HCT116 (cell line): Measurements from ENCODE around the gene UPF2. TPM values are rescaled to one million over a fixed set of nuclear protein-coding genes. Genes with fewer than 3 reads are reported as not detected.

ENCODE experiments used
- ATAC-seq: fragments of 200-7000 bp; cut with Tn5 transposase; 2 replicates; pipeline ENCODE4 v1.9.1; 2020; ENCODE audit warnings: mild to moderate bottlenecking, moderate library complexity
- BruUV-seq: library from RNA; stranded (reverse); fragments of 400-500 nt; replicated peaks from 2 replicates; lab custom pipeline; 2021; lab: Mats Ljungman, UMichigan
- CTCF ChIA-PET: fragments of 300-600 bp; sonication (Branson Sonifier 250); formaldehyde crosslinking; loops from one replicate; lab custom pipeline; 2021; ENCODE audit warnings: antibody characterized with exemption; lab: Charles Lee
- POLR2A ChIA-PET: fragments of 300-600, 350-600 bp; sonication (Branson Sonifier 250); formaldehyde crosslinking; loops from one replicate; lab custom pipeline; 2021; ENCODE audit warnings: antibody characterized with exemption; lab: Charles Lee
- RAD21 ChIA-PET, 2 experiments: fragments of 300-600 bp; sonication (Branson Sonifier 250); formaldehyde crosslinking; loops; one replicate each; lab custom pipeline; 2023; ENCODE audit warnings: low total read pairs in 2 of 2; ENCODE audit not compliant: uncharacterized antibody in 2 of 2, unreplicated experiment in 2 of 2, low non-redundant PET in 1 of 2; lab: Charles Lee
- DNase-seq: peaks from one replicate; pipeline ENCODE4 v3.0.0-alpha.2; 2010; ENCODE audit warnings: low read depth, low spot score
- H2AFZ ChIP-seq: fragments of 200-600 bp; shearing (Covaris generic), sonication (generic); 2 replicates; pipeline ENCODE4 v1.6.1; 2017; ENCODE audit warnings: low read depth, mixed run types, mixed read lengths, antibody characterized with exemption, low read length; ENCODE audit not compliant: poor library complexity, severe bottlenecking
- H3K27ac ChIP-seq: 2 replicates; pipeline ENCODE4 v1.5.1; 2012; ENCODE audit warnings: low read depth, low read length
- H3K27me3 ChIP-seq: fragments of 200-600 bp; sonication (generic); 2 replicates; pipeline ENCODE4 v1.6.1; 2016; ENCODE audit warnings: mixed run types, low read length, mixed read lengths; ENCODE audit not compliant: insufficient read depth
- H3K36me3 ChIP-seq, 2 experiments: fragments of 200-500 bp in 1 of 2; fragments of 200-600 bp in 1 of 2; sonication (Bioruptor generic) in 1 of 2; sonication (generic) in 1 of 2; 2 replicates each; pipeline versions ENCODE4 v1.5.1 to v1.6.1; 2014 to 2016; ENCODE audit warnings: low read length in 2 of 2, inconsistent platforms in 1 of 2, mixed read lengths in 1 of 2, mixed run types in 1 of 2; ENCODE audit not compliant: insufficient read depth in 2 of 2, control insufficient read depth in 1 of 2
- H3K4me1 ChIP-seq, 2 experiments: fragments of 200-600 bp in 1 of 2; sonication (generic) in 1 of 2; 2 replicates each; pipeline versions ENCODE4 v1.5.1 to v1.6.1; 2012 to 2017; ENCODE audit warnings: low read length in 2 of 2, inconsistent platforms in 1 of 2, mild to moderate bottlenecking in 1 of 2, mixed read lengths in 1 of 2, mixed run types in 1 of 2, moderate library complexity in 1 of 2; ENCODE audit not compliant: insufficient read depth in 2 of 2, control insufficient read depth in 1 of 2
- H3K4me2 ChIP-seq: fragments of 200-600 bp; sonication (generic); 2 replicates; pipeline ENCODE4 v1.6.1; 2017; ENCODE audit warnings: mixed run types, low read length, mixed read lengths
- H3K4me3 ChIP-seq, 2 experiments: fragments of 200-600 bp in 1 of 2; sonication (generic) in 1 of 2; replicated peaks in 1 of 2; 2 replicates each; pipeline ENCODE4 v1.5.1; 2011 to 2016; ENCODE audit warnings: low read length in 2 of 2, control low read depth in 1 of 2, low read depth in 1 of 2, mild to moderate bottlenecking in 1 of 2, mixed read lengths in 1 of 2, mixed run types in 1 of 2
- H3K79me2 ChIP-seq: fragments of 200-600 bp; sonication (generic); 2 replicates; pipeline ENCODE4 v1.6.1; 2017; ENCODE audit warnings: mild to moderate bottlenecking, mixed run types, low read length, moderate library complexity, mixed read lengths; ENCODE audit not compliant: insufficient read depth
- H3K9ac ChIP-seq: fragments of 200-600 bp; sonication (generic); 2 replicates; pipeline ENCODE4 v1.6.1; 2016; ENCODE audit warnings: low read length, mixed read lengths
- H3K9me2 ChIP-seq: fragments of 200-600 bp; sonication (generic), shearing (Covaris generic); 2 replicates; pipeline ENCODE4 v1.6.1; 2017; ENCODE audit warnings: mixed run types, mild to moderate bottlenecking, moderate library complexity; ENCODE audit not compliant: insufficient read depth
- H3K9me3 ChIP-seq, 2 experiments: fragments of 200-500 bp in 1 of 2; fragments of 200-600 bp in 1 of 2; sonication (Bioruptor generic) in 1 of 2; sonication (generic) in 1 of 2; 2 replicates each; pipeline ENCODE4 v1.6.1; 2014 to 2017; ENCODE audit warnings: low read length in 2 of 2, mixed read lengths in 2 of 2, inconsistent platforms in 1 of 2, low read depth in 1 of 2, mild to moderate bottlenecking in 1 of 2, mixed run types in 1 of 2, moderate library complexity in 1 of 2; ENCODE audit not compliant: control insufficient read depth in 1 of 2, insufficient read depth in 1 of 2
- H4K20me1 ChIP-seq: fragments of 200-600 bp; sonication (generic), shearing (Covaris generic); 2 replicates; pipeline ENCODE4 v1.6.1; 2017; ENCODE audit warnings: mixed run types, mild to moderate bottlenecking, moderate library complexity; ENCODE audit not compliant: insufficient read depth
- ATF3 ChIP-seq: IDR thresholded peaks from 2 replicates; pipeline ENCODE4 v1.6.1; 2012
- CBX3 ChIP-seq: IDR thresholded peaks from 2 replicates; pipeline ENCODE4 v1.6.1; 2012; ENCODE audit warnings: low read depth
- CEBPB ChIP-seq: IDR thresholded peaks from 2 replicates; pipeline ENCODE4 v1.6.1; 2012; ENCODE audit warnings: low read depth
- EGR1 ChIP-seq: IDR thresholded peaks from 2 replicates; pipeline ENCODE4 v1.6.1; 2012; ENCODE audit warnings: low read depth
- EZH2phosphoT487 ChIP-seq: fragments of 200-600 bp; IDR thresholded peaks from 2 replicates; pipeline ENCODE4 v1.6.1; 2018; ENCODE audit warnings: antibody characterized with exemption, borderline replicate concordance
- FOSL1 ChIP-seq: IDR thresholded peaks from 2 replicates; pipeline ENCODE4 v1.6.1; 2012; ENCODE audit warnings: low read depth
- MAX ChIP-seq: IDR thresholded peaks from 2 replicates; pipeline ENCODE4 v1.6.1; 2012
- POLR2A ChIP-seq: IDR thresholded peaks from 2 replicates; pipeline ENCODE4 v1.7.0; 2011; ENCODE audit warnings: borderline replicate concordance; ENCODE audit not compliant: insufficient read depth, insufficient read length; ENCODE audit errors: extremely low read depth
- POLR2AphosphoS5 ChIP-seq: IDR thresholded peaks from 2 replicates; pipeline ENCODE4 v1.6.1; 2011; ENCODE audit warnings: mild to moderate bottlenecking, low read depth, low read length, moderate library complexity
- RAD21 ChIP-seq: IDR thresholded peaks from 2 replicates; pipeline ENCODE4 v1.6.1; 2012; ENCODE audit warnings: low read depth, mild to moderate bottlenecking
- REST ChIP-seq: IDR thresholded peaks from 2 replicates; pipeline ENCODE4 v1.6.1; 2012; ENCODE audit warnings: low read depth
- SIN3A ChIP-seq: IDR thresholded peaks from 2 replicates; pipeline ENCODE4 v1.6.1; 2012; ENCODE audit warnings: low read depth
- SP1 ChIP-seq: IDR thresholded peaks from 2 replicates; pipeline ENCODE4 v1.6.1; 2012; ENCODE audit warnings: low read depth
- SRF ChIP-seq: IDR thresholded peaks from 2 replicates; pipeline ENCODE4 v1.6.1; 2012; ENCODE audit warnings: low read depth
- YY1 ChIP-seq: IDR thresholded peaks from 2 replicates; pipeline ENCODE4 v1.6.1; 2011; ENCODE audit warnings: low read length, low read depth, moderate library complexity, mild to moderate bottlenecking; ENCODE audit not compliant: insufficient replicate concordance; ENCODE audit errors: extremely low read depth
- ZBTB33 ChIP-seq: IDR thresholded peaks from 2 replicates; pipeline ENCODE4 v1.6.1; 2011; ENCODE audit warnings: mild to moderate bottlenecking, low read length, moderate library complexity; ENCODE audit not compliant: insufficient replicate concordance; ENCODE audit errors: extremely low read depth
- ZNF274 ChIP-seq: fragments of 200-500 bp; sonication (Bioruptor generic); IDR thresholded peaks from 2 replicates; pipeline ENCODE4 v1.6.1; 2014; ENCODE audit warnings: mild to moderate bottlenecking, low read depth, low read length, inconsistent platforms
- intact Hi-C: fragments of 100-400 bp; cut with micrococcal nuclease; formaldehyde crosslinking; loops from 2 replicates; pipeline ENCODE4 v1.10.0; 2022
- total RNA-seq: library from RNA; stranded (reverse); gene quantifications from one replicate; pipeline ENCODE4 v1.2.1, GENCODE V29; 2021; ENCODE audit not compliant: unreplicated experiment

The UPF2 gene
- total RNA-seq, 1 experiment from 2014 or later = 27.3 TPM

GRCh38 chr10:11927746-11928145 lies 114.9 kb downstream of the UPF2 start:
- ChIA-PET POLR2A (no interaction called here), CTCF (no interaction called here), RAD21 (no interaction called here)
- no peak overlapping the region for H3K4me2 ChIP-seq
- TF ChIP-seq ATF3 (no peak), YY1 (no peak), CEBPB (no peak), ZBTB33 (no peak), REST (no peak), CBX3 (no peak), EZH2phosphoT487 (no peak), SP1 (no peak), EGR1 (no peak), POLR2AphosphoS5 (no peak), ZNF274 (no peak), RAD21 (no peak), MAX (no peak), SIN3A (no peak), SRF (no peak), POLR2A (no peak), FOSL1 (no peak)
- H3K27me3 ChIP-seq = no peaks in the 10 kb centered on the region
- H3K9me2 ChIP-seq = no peaks in the 10 kb centered on the region
- H4K20me1 ChIP-seq = no peaks in the 10 kb centered on the region
- H2AFZ ChIP-seq = no peak overlapping the region
- H3K9ac ChIP-seq = no peak overlapping the region
- intact Hi-C loops = no loop called here
- DNase-seq (no peak), ATAC-seq (no peak)
- no TSS peak for BruUV-seq
- no peaks in the 10 kb centered on the region for H3K9me3 ChIP-seq
- H3K36me3 ChIP-seq = peaks cover 14 to 19% of the 10 kb centered on the region in 2 experiments; a peak in 3 of 4 replicates
- H3K4me3 ChIP-seq = no peak overlapping the region
- no peaks in the 10 kb centered on the region for H3K79me2 ChIP-seq
- no peak overlapping the region for H3K27ac ChIP-seq
- H3K4me1 ChIP-seq = no peaks in the 10 kb centered on the region
